Esophagus squamous epithelium (tissue), 5 donors: ENCODE measurements around the gene ZBTB45. TPM values are rescaled to one million over a fixed set of nuclear protein-coding genes. Genes with fewer than 3 reads are reported as not detected.
A peak's percentile ranks its signal among the peaks of the same experiment; 100 is the strongest.

ENCODE experiments used
- DNase-seq: peaks from one replicate; lab custom pipeline; 2025; lab: John Stamatoyannopoulos, UW
- H3K27ac ChIP-seq, 4 donors: fragments of 200-600 bp; sonication (generic); one replicate each; pipeline ENCODE4 v1.5.1; 2016 to 2019; ENCODE audit warnings: mild to moderate bottlenecking in 1 of 4
- H3K27me3 ChIP-seq, 4 donors: fragments of 200-600 bp; sonication (generic); 1 replicate in 3 of 4; 2 replicates in 1 of 4; pipeline versions ENCODE4 v1.5.1 to v1.6.0; 2017 to 2021; ENCODE audit warnings: antibody characterized with exemption in 1 of 4
- H3K36me3 ChIP-seq, 3 donors: fragments of 200-600 bp; sonication (generic); one replicate each; pipeline ENCODE4 v1.5.1; 2016 to 2019
- H3K4me1 ChIP-seq, 3 donors: fragments of 200-600 bp; sonication (generic); one replicate each; pipeline ENCODE4 v1.5.1; 2017 to 2019
- H3K4me3 ChIP-seq, 4 donors: fragments of 200-600 bp; sonication (generic); 1 replicate in 3 of 4; 2 replicates in 1 of 4; pipeline ENCODE4 v1.5.1; 2016 to 2019; ENCODE audit warnings: mild to moderate bottlenecking in 2 of 4, moderate library complexity in 1 of 4
- H3K9me3 ChIP-seq, 3 donors: fragments of 200-600 bp; sonication (generic); one replicate each; pipeline ENCODE4 v1.5.1; 2016 to 2019
- CTCF ChIP-seq, 6 experiments: fragments of 450-650 bp in 4 of 6; fragments of 200-600 bp in 2 of 6; sonication (generic) in 2 of 6; IDR thresholded peaks; one replicate each; pipeline ENCODE4 v1.5.1; 2016 to 2019; ENCODE audit warnings: antibody characterized with exemption in 6 of 6, mild to moderate bottlenecking in 4 of 6, moderate library complexity in 4 of 6
- POLR2A ChIP-seq, 4 donors: fragments of 450-650 bp; IDR thresholded peaks; one replicate each; pipeline ENCODE4 v1.6.1; 2017; ENCODE audit warnings: antibody characterized with exemption in 4 of 4, mild to moderate bottlenecking in 4 of 4, moderate library complexity in 3 of 4
- WGBS, 2 donors: methylation state at CpG; one replicate each; pipeline ENCODE4 v1.1.5; 2018; 5-methylcytosine and 5-hydroxymethylcytosine counted together
- intact Hi-C: fragments of 100-400 bp; cut with DNase I; formaldehyde crosslinking; loops from one replicate; pipeline ENCODE4 v1.15.0; 2022
- total RNA-seq, 4 donors: library from RNA; depleted of rRNA; stranded (reverse); fragments of >200 nt; gene quantifications; one replicate each; pipeline ENCODE4 v1.1.0, GENCODE V29; 2016
- donor health status: DM: yes; HTN: yes; CAD: no.

Gene ZBTB45
- 10 to 100 TPM in 1 of 4 donors, 1 to 10 TPM in 3; 6.9 to 11.1 (median 8.3) TPM for total RNA-seq

GRCh38 chr19:58519355-58520256, at the start of gene ZBTB45:
Gene ZBTB45 (minus strand): TSS chr19:58519810. CDS start chr19:58517673, 2,137 bp downstream.
- Histone ChIP-seq H3K36me3 (peaks cover 0 to 22% (median 14%) of the 10 kb centered on the region in 3 donors), H3K27me3 (no peaks in the 10 kb centered on the region), H3K4me3 (peak within 1 kb of the TSS; percentile 78 to 92 (median 80)), H3K9me3 (no peaks in the 10 kb centered on the region), H3K27ac (peak within 1 kb of the TSS; percentile 94 to 99 (median 96)), H3K4me1 (peaks cover 20 to 53% (median 29%) of the 10 kb centered on the region in 3 donors)
- intact Hi-C loops = no loop called here
- DNase-seq = peak; percentile 71
- TF ChIP-seq CTCF (IDR thresholded peaks at IDR 0.05) (peak; percentile 57 to 94 (median 91)), POLR2A (IDR thresholded peaks at IDR 0.05) (peak in 2 of 4 donors; percentile 20 to 49)
- 0% methylated on average over 8 to 15 of the region's 87 CpGs for WGBS, 2 donors

GRCh38 chr19:58568453-58569130, 49.0 kb upstream of the ZBTB45 start:
- H3K4me1 ChIP-seq = peaks cover 9 to 15% (median 10%) of the 10 kb centered on the region in 3 donors
- 82 to 87% methylated on average over 4 of the region's 4 CpGs for WGBS, 2 donors

GRCh38 chr19:58566989-58567388, 47.4 kb upstream of the ZBTB45 start:
- DNase-seq = no peak
- intact Hi-C loops = no loop called here
- Histone ChIP-seq H3K4me3 (no peak overlapping the region), H3K9me3 (no peaks in the 10 kb centered on the region), H3K27me3 (no peaks in the 10 kb centered on the region), H3K4me1 (peaks cover 19 to 23% (median 20%) of the 10 kb centered on the region in 3 donors), H3K36me3 (peaks cover 0 to 50% (median 12%) of the 10 kb centered on the region in 3 donors), H3K27ac (no peak overlapping the region)
- TF ChIP-seq POLR2A (IDR thresholded peaks at IDR 0.05) (no peak), CTCF (IDR thresholded peaks at IDR 0.05) (no peak)
- WGBS, 2 donors = 100% methylated on average over 1 of the region's 5 CpGs

More at GRCh38 chr19:58568453-58569130, 49.0 kb upstream of the ZBTB45 start:
- H3K9me3 ChIP-seq = no peaks in the 10 kb centered on the region
- intact Hi-C loops = no loop called here
- no peaks in the 10 kb centered on the region for H3K27me3 ChIP-seq
- H3K27ac ChIP-seq = no peak overlapping the region
- no peak overlapping the region for H3K4me3 ChIP-seq
- DNase-seq = no peak
- TF ChIP-seq POLR2A (IDR thresholded peaks at IDR 0.05) = no peak
- TF ChIP-seq CTCF (IDR thresholded peaks at IDR 0.05) = no peak
- peaks cover 0 to 50% (median 12%) of the 10 kb centered on the region in 3 donors for H3K36me3 ChIP-seq

- 56 to 64% methylated on average over 6 of the region's 6 CpGs for WGBS, 2 donors
- no peak for DNase-seq
- TF ChIP-seq CTCF (IDR thresholded peaks at IDR 0.05) (no peak), POLR2A (IDR thresholded peaks at IDR 0.05) (no peak)
These were observed 44.2 kb upstream of the ZBTB45 start for GRCh38 chr19:58563823-58564222.

More at GRCh38 chr19:58563823-58564222, 44.2 kb upstream of the ZBTB45 start:
- intact Hi-C loops = no loop called here
- Histone ChIP-seq H3K36me3 (peaks cover 0 to 21% (median 0%) of the 10 kb centered on the region in 3 donors), H3K4me1 (peaks cover 28 to 49% (median 31%) of the 10 kb centered on the region in 3 donors), H3K27ac (no peak overlapping the region), H3K4me3 (peak overlapping the region in 1 of 4 donors; percentile 52), H3K9me3 (no peaks in the 10 kb centered on the region), H3K27me3 (no peaks in the 10 kb centered on the region)
